ENCODE data around the gene EIF1.
A peak's percentile ranks its signal among the peaks of the same experiment; 100 is the strongest.

EIF1 gene

GRCh38 chr17:41710472-41711090, 21.9 kb downstream of the EIF1 start:
- no peak for DNase-seq (ENCODE audit: low spot score)
- no peak for TF ChIP-seq CTCF (conservative IDR thresholded peaks at IDR 0.05; ENCODE audit: low read depth)
- ChIA-PET CTCF (interaction anchor here (0.6 to 2.5 kb wide), 2 partner anchors 15 to 44 kb away, joined by 3 to 12 read pairs; no protein-coding TSS in a partner anchor), POLR2A (ENCODE audit: low non-redundant PET) (interaction anchor here (0.6 kb wide), 1 partner anchor 15 kb away, joined by 5 read pairs; no protein-coding TSS in a partner anchor)
- H3K27ac ChIP-seq: no peak overlapping the region

- TF ChIP-seq CTCF (conservative IDR thresholded peaks at IDR 0.05; ENCODE audit: low read depth): no peak
- ChIA-PET POLR2A (ENCODE audit: low non-redundant PET) (no interaction called here), CTCF (interaction anchor here (0.7 to 2.3 kb wide), 2 partner anchors 16 to 270 kb away, joined by 4 to 7 read pairs; no protein-coding TSS in a partner anchor)
- H3K27ac ChIP-seq: no peak within 1 kb of the TSS
- DNase-seq (ENCODE audit: low spot score): no peak
Observed at GRCh38 chr17:41711669-41712400, 23.1 kb downstream of the EIF1 start, which contains the start of gene GAST. TSS of gene GAST (plus strand) at chr17:41712331. CDS start at chr17:41715437, 3,106 bp downstream.

- peak; percentile 60 for DNase-seq (ENCODE audit: low spot score)
- no peak for TF ChIP-seq CTCF (conservative IDR thresholded peaks at IDR 0.05; ENCODE audit: low read depth)
- H3K27ac ChIP-seq: peak overlapping the region; percentile 67
- ChIA-PET CTCF (interaction anchor here (0.6 to 1.4 kb wide), 2 partner anchors 22 to 206 kb away, joined by 4 to 7 read pairs; no protein-coding TSS in a partner anchor), POLR2A (ENCODE audit: low non-redundant PET) (interaction anchor here (0.6 to 1.5 kb wide), 2 partner anchors 17 to 64 kb away, joined by 4 to 7 read pairs; partner anchors contain the start of gene HAP1)
Observed at GRCh38 chr17:41717408-41718286, 29.0 kb downstream of the EIF1 start.

- peak overlapping the region; percentile 67 for H3K27ac ChIP-seq
- no peak for TF ChIP-seq CTCF (conservative IDR thresholded peaks at IDR 0.05; ENCODE audit: low read depth)
- DNase-seq (ENCODE audit: low spot score): no peak
- CTCF ChIA-PET: interaction anchor here (1.4 kb wide), 1 partner anchor 22 kb away, joined by 7 read pairs; no protein-coding TSS in a partner anchor
- POLR2A ChIA-PET (ENCODE audit: low non-redundant PET): interaction anchor here (1.5 kb wide), 1 partner anchor 16 kb away, joined by 7 read pairs; the partner anchor contains the start of gene HAP1
Observed at GRCh38 chr17:41718287-41718645, 29.6 kb downstream of the EIF1 start.

GRCh38 chr17:41722231-41722630, 33.5 kb downstream of the EIF1 start:
- ChIA-PET CTCF (no interaction called here), POLR2A (ENCODE audit: low non-redundant PET) (no interaction called here)
- H3K27ac ChIP-seq: no peak overlapping the region
- DNase-seq (ENCODE audit: low spot score): no peak
- TF ChIP-seq CTCF (conservative IDR thresholded peaks at IDR 0.05; ENCODE audit: low read depth): no peak
